IMR-90 (cell line): Measurements from ENCODE around the gene GJB4. TPM values are rescaled to one million over a fixed set of nuclear protein-coding genes. Genes with fewer than 3 reads are reported as not detected.

Experiments
- ATAC-seq: fragments of 200-7000 bp; cut with Tn5 transposase; 2 replicates; pipeline ENCODE4 v1.9.1; 2020; ENCODE audit warnings: low read depth, mild to moderate bottlenecking, moderate library complexity
- BruUV-seq: library from RNA; stranded (reverse); fragments of 400-500 nt; replicated peaks from 2 replicates; lab custom pipeline; 2021; lab: Mats Ljungman, UMichigan
- CTCF ChIA-PET: fragments of 300-600 bp; formaldehyde crosslinking; extraction: SDS; loops from one replicate; lab custom pipeline; 2021; ENCODE audit warnings: antibody characterized with exemption; lab: Yijun Ruan, JAX
- POLR2A ChIA-PET: fragments of 300-600 bp; sonication (Branson Sonifier 250); formaldehyde crosslinking; loops from one replicate; lab custom pipeline; 2022; ENCODE audit warnings: antibody characterized with exemption; ENCODE audit not compliant: unreplicated experiment; lab: Charles Lee
- DNase-seq: peaks from one replicate; pipeline ENCODE4 v3.0.0; 2013
- H2AFZ ChIP-seq: replicated peaks from 2 replicates; pipeline ENCODE3; 2013; ENCODE audit warnings: low read length, mild to moderate bottlenecking; ENCODE audit not compliant: poor library complexity
- H2AK5ac ChIP-seq: 2 replicates; pipeline ENCODE4 v1.6.1; 2013; ENCODE audit warnings: low read depth, low read length, inconsistent platforms
- H2AK9ac ChIP-seq: replicated peaks from 2 replicates; pipeline ENCODE3; 2013; ENCODE audit warnings: mild to moderate bottlenecking, low read depth, low read length, moderate library complexity; ENCODE audit not compliant: poor library complexity
- H2BK120ac ChIP-seq: 2 replicates; pipeline ENCODE4 v1.6.1; 2013; ENCODE audit warnings: low read depth, low read length, inconsistent platforms
- H2BK15ac ChIP-seq: 3 replicates; pipeline ENCODE4 v1.6.1; 2013; ENCODE audit warnings: low read depth, low read length, inconsistent platforms
- H2BK20ac ChIP-seq: 2 replicates; pipeline ENCODE4 v1.6.1; 2013; ENCODE audit warnings: low read depth, mild to moderate bottlenecking, inconsistent platforms, low read length, moderate library complexity
- H2BK5ac ChIP-seq: 2 replicates; pipeline ENCODE4 v1.6.1; 2013; ENCODE audit warnings: mild to moderate bottlenecking, low read depth, low read length, inconsistent platforms; ENCODE audit not compliant: poor library complexity, severe bottlenecking
- H3K14ac ChIP-seq: replicated peaks from 2 replicates; pipeline ENCODE4 v1.6.1; 2013; ENCODE audit warnings: low read depth, low read length, inconsistent platforms
- H3K18ac ChIP-seq: 2 replicates; pipeline ENCODE4 v1.6.1; 2013; ENCODE audit warnings: low read depth, low read length, control low read depth
- H3K23ac ChIP-seq: 2 replicates; pipeline ENCODE4 v1.6.1; 2013; ENCODE audit warnings: low read depth, low read length, inconsistent platforms
- H3K27ac ChIP-seq: 2 replicates; pipeline ENCODE4 v1.5.1; 2013; ENCODE audit warnings: mild to moderate bottlenecking, control low read depth, low read length; ENCODE audit not compliant: insufficient read depth
- H3K27me3 ChIP-seq: 2 replicates; pipeline ENCODE4 v1.6.1; 2013; ENCODE audit warnings: low read length; ENCODE audit not compliant: control insufficient read depth, insufficient read depth
- H3K36me3 ChIP-seq: 2 replicates; pipeline ENCODE4 v1.6.1; 2013; ENCODE audit warnings: low read length, mixed read lengths; ENCODE audit not compliant: control insufficient read depth, insufficient read depth
- H3K4ac ChIP-seq: 2 replicates; pipeline ENCODE4 v1.6.1; 2013; ENCODE audit warnings: low read depth, low read length, inconsistent platforms
- H3K4me1 ChIP-seq: 2 replicates; pipeline ENCODE4 v1.6.1; 2013; ENCODE audit warnings: low read length, mixed read lengths; ENCODE audit not compliant: control insufficient read depth, insufficient read depth
- H3K4me2 ChIP-seq: 2 replicates; pipeline ENCODE4 v1.6.1; 2013; ENCODE audit warnings: low read depth, mild to moderate bottlenecking, control low read depth, low read length, moderate library complexity
- H3K4me3 ChIP-seq: 2 replicates; pipeline ENCODE4 v1.5.1; 2013; ENCODE audit warnings: low read depth, mild to moderate bottlenecking, control low read depth, low read length, moderate library complexity; ENCODE audit not compliant: insufficient read depth
- H3K56ac ChIP-seq: 2 replicates; pipeline ENCODE4 v1.6.1; 2013; ENCODE audit warnings: low read length, inconsistent platforms; ENCODE audit not compliant: insufficient read depth; ENCODE audit errors: extremely low read depth
- H3K79me1 ChIP-seq, 2 experiments: 2 replicates each; pipeline ENCODE4 v1.6.1; 2013; ENCODE audit warnings: low read length in 2 of 2, inconsistent platforms in 1 of 2, low read depth in 1 of 2
- H3K9ac ChIP-seq: 2 replicates; pipeline ENCODE4 v1.6.1; 2013; ENCODE audit warnings: low read depth, low read length, control low read depth
- H3K9me1 ChIP-seq: 2 replicates; pipeline ENCODE4 v1.6.1; 2013; ENCODE audit warnings: low read length, inconsistent platforms; ENCODE audit not compliant: insufficient read depth
- H3K9me3 ChIP-seq: 2 replicates; pipeline ENCODE4 v1.6.1; 2013; ENCODE audit warnings: low read length; ENCODE audit not compliant: control insufficient read depth, insufficient read depth
- H4K20me1 ChIP-seq: 2 replicates; pipeline ENCODE4 v1.6.1; 2013; ENCODE audit warnings: low read length, inconsistent platforms; ENCODE audit not compliant: insufficient read depth
- H4K5ac ChIP-seq: 2 replicates; pipeline ENCODE4 v1.6.1; 2013; ENCODE audit warnings: mild to moderate bottlenecking, low read depth, low read length, control low read depth
- H4K8ac ChIP-seq, 2 experiments: 2 replicates each; pipeline ENCODE4 v1.6.1; 2013; ENCODE audit warnings: low read depth in 2 of 2, low read length in 2 of 2, control low read depth in 1 of 2, inconsistent platforms in 1 of 2
- H4K91ac ChIP-seq: 2 replicates; pipeline ENCODE4 v1.6.1; 2013; ENCODE audit warnings: low read depth, low read length, inconsistent platforms; ENCODE audit not compliant: insufficient read depth
- BHLHE40 ChIP-seq: fragments of 150-350 bp; IDR thresholded peaks from 2 replicates; pipeline ENCODE4 v1.6.1; 2016; ENCODE audit warnings: mild to moderate bottlenecking, low read depth, low read length
- CHD1 ChIP-seq: IDR thresholded peaks from 2 replicates; pipeline ENCODE4 v1.6.1; 2012; ENCODE audit warnings: low read depth, low read length, improper control_type of control experiment
- MAFK ChIP-seq: IDR thresholded peaks from 2 replicates; pipeline ENCODE4 v1.6.1; 2012; ENCODE audit warnings: low read depth, low read length, improper control_type of control experiment
- MAZ ChIP-seq: IDR thresholded peaks from 2 replicates; pipeline ENCODE4 v1.6.1; 2012; ENCODE audit warnings: low read depth, mild to moderate bottlenecking, low read length, improper control_type of control experiment, moderate library complexity, borderline replicate concordance
- NFE2L2 ChIP-seq: fragments of 150-350 bp; IDR thresholded peaks from 2 replicates; pipeline ENCODE4 v1.6.1; 2016; ENCODE audit warnings: low read depth, mild to moderate bottlenecking, low read length
- POLR2A ChIP-seq: IDR thresholded peaks from 2 replicates; pipeline ENCODE4 v1.6.1; 2012; ENCODE audit warnings: mild to moderate bottlenecking, low read depth, low read length
- RAD21 ChIP-seq: IDR thresholded peaks from 2 replicates; pipeline ENCODE4 v1.6.1; 2012; ENCODE audit warnings: low read length, improper control_type of control experiment
- RCOR1 ChIP-seq: IDR thresholded peaks from 2 replicates; pipeline ENCODE4 v1.6.1; 2012; ENCODE audit warnings: mild to moderate bottlenecking, low read length, improper control_type of control experiment; ENCODE audit not compliant: insufficient replicate concordance
- WGBS, 2 experiments: methylation state at CpG; one replicate each; pipeline versions ENCODE4 v1.1.5 to v1.1.7; 2013; ENCODE audit warnings: missing lambda C conversion rate in 2 of 2; ENCODE audit not compliant: insufficient read length in 1 of 2; ENCODE audit errors: extremely low coverage in 2 of 2; 5-methylcytosine and 5-hydroxymethylcytosine counted together
- dilution Hi-C: fragments of 300-500 bp; cut with HindIII; formaldehyde crosslinking; loops from one replicate; pipeline ENCODE4 v1.14.3; 2018; ENCODE audit warnings: low sequenced_read_pairs; ENCODE audit not compliant: unreplicated experiment
- in situ Hi-C: fragments of 300-500 bp; cut with MboI; formaldehyde crosslinking; loops from 3 replicates; pipeline ENCODE4 v1.14.3; 2019; ENCODE audit warnings: low sequenced_read_pairs, inconsistent platforms, mixed read lengths
- intact Hi-C: fragments of 100-400 bp; cut with micrococcal nuclease; formaldehyde crosslinking; loops from 2 replicates; pipeline ENCODE4 v1.10.0; 2022
- polyA plus RNA-seq, 3 experiments: library from polyadenylated mRNA; depleted of rRNA; stranded (reverse); fragments of >200 nt; gene quantifications; 2 replicates each; pipeline ENCODE4 v1.2.3, GENCODE V29; 2012; ENCODE audit warnings: low replicate concordance in 1 of 3
- total RNA-seq: library from RNA; depleted of rRNA; stranded (reverse); fragments of >200 nt; gene quantifications from 2 replicates; pipeline ENCODE4 v1.2.3, GENCODE V29; 2012
- TF ChIP-seq, protein P1 (sequence below): fragments of 150-350 bp; IDR thresholded peaks from 2 replicates; pipeline ENCODE4 v1.6.1; 2017; ENCODE audit warnings: mild to moderate bottlenecking, antibody characterized with exemption, low read length, low read depth
- TF ChIP-seq, protein P2 (sequence below): conservative IDR thresholded peaks from 2 replicates; pipeline ENCODE4 v1.5.1; 2012; ENCODE audit warnings: mild to moderate bottlenecking, low read depth, low read length, improper control_type of control experiment
- TF ChIP-seq, protein P3 (sequence below): fragments of 150-350 bp; IDR thresholded peaks from 2 replicates; pipeline ENCODE4 v1.6.1; 2016; ENCODE audit warnings: low read depth, mild to moderate bottlenecking, low read length, moderate library complexity, borderline replicate concordance

Gene GJB4
- total and polyA plus RNA-seq, 2 of the 4 experiments (the other 2 are of a cell fraction): not detected

- no peak overlapping the region for H3K14ac ChIP-seq
- no peak overlapping the region for H3K23ac ChIP-seq
- peaks cover 3% of the 10 kb centered on the region; the same call in 1 of the 2 replicates for H3K27me3 ChIP-seq
- CTCF ChIA-PET: no interaction called here
- dilution Hi-C loops (no loop called here), intact Hi-C loops (no loop called here), in situ Hi-C loops (loop anchor here (10.0 kb wide), 1 partner anchor 1105 kb away; no protein-coding TSS in a partner anchor)
- no peak overlapping the region for H4K91ac ChIP-seq
- H3K4me1 ChIP-seq: no peaks in the 10 kb centered on the region
- H3K4me2 ChIP-seq: no peak overlapping the region
- no peaks in the 10 kb centered on the region for H4K20me1 ChIP-seq
- no peak overlapping the region for H3K9ac ChIP-seq
- DNase-seq (no peak), ATAC-seq (no peak)
- H3K56ac ChIP-seq: no peak overlapping the region
- no peak overlapping the region for H3K27ac ChIP-seq
- H3K18ac ChIP-seq: no peak overlapping the region
- BruUV-seq: no TSS peak
- TF ChIP-seq, protein P1, sequence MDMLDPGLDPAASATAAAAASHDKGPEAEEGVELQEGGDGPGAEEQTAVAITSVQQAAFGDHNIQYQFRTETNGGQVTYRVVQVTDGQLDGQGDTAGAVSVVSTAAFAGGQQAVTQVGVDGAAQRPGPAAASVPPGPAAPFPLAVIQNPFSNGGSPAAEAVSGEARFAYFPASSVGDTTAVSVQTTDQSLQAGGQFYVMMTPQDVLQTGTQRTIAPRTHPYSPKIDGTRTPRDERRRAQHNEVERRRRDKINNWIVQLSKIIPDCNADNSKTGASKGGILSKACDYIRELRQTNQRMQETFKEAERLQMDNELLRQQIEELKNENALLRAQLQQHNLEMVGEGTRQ: no peak
- TF ChIP-seq, protein P2, sequence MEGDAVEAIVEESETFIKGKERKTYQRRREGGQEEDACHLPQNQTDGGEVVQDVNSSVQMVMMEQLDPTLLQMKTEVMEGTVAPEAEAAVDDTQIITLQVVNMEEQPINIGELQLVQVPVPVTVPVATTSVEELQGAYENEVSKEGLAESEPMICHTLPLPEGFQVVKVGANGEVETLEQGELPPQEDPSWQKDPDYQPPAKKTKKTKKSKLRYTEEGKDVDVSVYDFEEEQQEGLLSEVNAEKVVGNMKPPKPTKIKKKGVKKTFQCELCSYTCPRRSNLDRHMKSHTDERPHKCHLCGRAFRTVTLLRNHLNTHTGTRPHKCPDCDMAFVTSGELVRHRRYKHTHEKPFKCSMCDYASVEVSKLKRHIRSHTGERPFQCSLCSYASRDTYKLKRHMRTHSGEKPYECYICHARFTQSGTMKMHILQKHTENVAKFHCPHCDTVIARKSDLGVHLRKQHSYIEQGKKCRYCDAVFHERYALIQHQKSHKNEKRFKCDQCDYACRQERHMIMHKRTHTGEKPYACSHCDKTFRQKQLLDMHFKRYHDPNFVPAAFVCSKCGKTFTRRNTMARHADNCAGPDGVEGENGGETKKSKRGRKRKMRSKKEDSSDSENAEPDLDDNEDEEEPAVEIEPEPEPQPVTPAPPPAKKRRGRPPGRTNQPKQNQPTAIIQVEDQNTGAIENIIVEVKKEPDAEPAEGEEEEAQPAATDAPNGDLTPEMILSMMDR: no peak
- no peak for TF ChIP-seq NFE2L2
- TF ChIP-seq POLR2A: no peak
- no peak for TF ChIP-seq MAZ
- no peak for TF ChIP-seq RAD21
- TF ChIP-seq MAFK: no peak
- TF ChIP-seq BHLHE40: no peak
- TF ChIP-seq RCOR1: no peak
- no peak for TF ChIP-seq CHD1
- TF ChIP-seq, protein P3, sequence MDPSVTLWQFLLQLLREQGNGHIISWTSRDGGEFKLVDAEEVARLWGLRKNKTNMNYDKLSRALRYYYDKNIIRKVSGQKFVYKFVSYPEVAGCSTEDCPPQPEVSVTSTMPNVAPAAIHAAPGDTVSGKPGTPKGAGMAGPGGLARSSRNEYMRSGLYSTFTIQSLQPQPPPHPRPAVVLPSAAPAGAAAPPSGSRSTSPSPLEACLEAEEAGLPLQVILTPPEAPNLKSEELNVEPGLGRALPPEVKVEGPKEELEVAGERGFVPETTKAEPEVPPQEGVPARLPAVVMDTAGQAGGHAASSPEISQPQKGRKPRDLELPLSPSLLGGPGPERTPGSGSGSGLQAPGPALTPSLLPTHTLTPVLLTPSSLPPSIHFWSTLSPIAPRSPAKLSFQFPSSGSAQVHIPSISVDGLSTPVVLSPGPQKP: no peak
- H2BK5ac ChIP-seq: no peak overlapping the region
- no peaks in the 10 kb centered on the region for H3K9me1 ChIP-seq
- no peak overlapping the region for H2AK9ac ChIP-seq
- no peaks in the 10 kb centered on the region for H3K9me3 ChIP-seq
- POLR2A ChIA-PET: no interaction called here
- 43% methylated on average over 3 of the region's 3 CpGs; no CpG with 5 or more reads in 1 of the 2 experiments for WGBS, 2 experiments
- H2BK20ac ChIP-seq: no peak overlapping the region
- no peak overlapping the region for H3K4me3 ChIP-seq
- no peak overlapping the region for H4K5ac ChIP-seq
- H2BK15ac ChIP-seq: no peak overlapping the region
- H3K4ac ChIP-seq: no peak overlapping the region
- no peaks in the 10 kb centered on the region for H3K79me1 ChIP-seq
- H2BK120ac ChIP-seq: no peak overlapping the region
- H2AFZ ChIP-seq: no peak overlapping the region
- no peak overlapping the region for H4K8ac ChIP-seq
- H2AK5ac ChIP-seq: no peak overlapping the region
- H3K36me3 ChIP-seq: no peaks in the 10 kb centered on the region
These were observed 19.9 kb upstream of the GJB4 start for GRCh38 chr1:34739613-34740012.
